Right ventricle myocardium inferior (tissue), 1 donor: ENCODE results near the gene HIRIP3. TPM values are rescaled to one million over a fixed set of nuclear protein-coding genes. Genes with fewer than 3 reads are reported as not detected.
"Not testable (repeated sequence)": the region's sequence is repeated elsewhere in the genome, so short reads cannot be mapped to it uniquely, and the experiment has no call there.

Experiments used
- ATAC-seq: fragments of 200-7000 bp; cut with Tn5 transposase; one replicate; pipeline ENCODE4 v1.9.1; 2020; ENCODE audit warnings: mild to moderate bottlenecking, moderate library complexity
- DNase-seq: peaks from one replicate; pipeline ENCODE4 v3.0.0; 2021; ENCODE audit errors: missing footprints
- intact Hi-C: fragments of 100-400 bp; cut with DNase I; formaldehyde crosslinking; loops from one replicate; pipeline ENCODE4 v1.11.0; 2022
- long read RNA-seq: library from polyadenylated mRNA; unstranded; transcript quantifications from one replicate; pipeline ENCODE4 v2.0.0, GENCODE V29; 2021
- total RNA-seq: library from RNA; stranded (reverse); fragmentation: NEBNext Ultra II Directional; extraction: Animal tissue kit (Norgen Biotek cat#: 25700); gene quantifications from one replicate; pipeline ENCODE4 v1.2.1, GENCODE V29; 2021
- donor health status: DM: no; HTN: yes; CAD: no; lungs with severe emphysema.

Gene HIRIP3, protein sequence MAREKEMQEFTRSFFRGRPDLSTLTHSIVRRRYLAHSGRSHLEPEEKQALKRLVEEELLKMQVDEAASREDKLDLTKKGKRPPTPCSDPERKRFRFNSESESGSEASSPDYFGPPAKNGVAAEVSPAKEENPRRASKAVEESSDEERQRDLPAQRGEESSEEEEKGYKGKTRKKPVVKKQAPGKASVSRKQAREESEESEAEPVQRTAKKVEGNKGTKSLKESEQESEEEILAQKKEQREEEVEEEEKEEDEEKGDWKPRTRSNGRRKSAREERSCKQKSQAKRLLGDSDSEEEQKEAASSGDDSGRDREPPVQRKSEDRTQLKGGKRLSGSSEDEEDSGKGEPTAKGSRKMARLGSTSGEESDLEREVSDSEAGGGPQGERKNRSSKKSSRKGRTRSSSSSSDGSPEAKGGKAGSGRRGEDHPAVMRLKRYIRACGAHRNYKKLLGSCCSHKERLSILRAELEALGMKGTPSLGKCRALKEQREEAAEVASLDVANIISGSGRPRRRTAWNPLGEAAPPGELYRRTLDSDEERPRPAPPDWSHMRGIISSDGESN
- total RNA-seq = 20.2 TPM
- long read RNA-seq, transcript HIRIP3-201 (7 exons, 3,388 nt) = major isoform, 22 of 28 reads
- long read RNA-seq, partial matches to known transcripts = 3 of 28 reads
- long read RNA-seq, other reads (novel, unspliced or antisense) = 1 of 28 reads

- intact Hi-C loops = loop anchor here (2.0 to 5.0 kb wide), 2 partner anchors 19 to 1053 kb away; no protein-coding TSS in a partner anchor
- peak; percentile 80 for ATAC-seq
- DNase-seq = peak; percentile 94
These were observed at the start of gene HIRIP3 for GRCh38 chr16:29995324-29995910. TSS of gene HIRIP3 (minus strand) at chr16:29995617. CDS start at chr16:29995605, 12 bp downstream.

GRCh38 chr16:30041841-30042240, 46.4 kb upstream of the HIRIP3 start:
- no peak for ATAC-seq
- intact Hi-C loops = no loop called here
- no peak for DNase-seq

DNA sequence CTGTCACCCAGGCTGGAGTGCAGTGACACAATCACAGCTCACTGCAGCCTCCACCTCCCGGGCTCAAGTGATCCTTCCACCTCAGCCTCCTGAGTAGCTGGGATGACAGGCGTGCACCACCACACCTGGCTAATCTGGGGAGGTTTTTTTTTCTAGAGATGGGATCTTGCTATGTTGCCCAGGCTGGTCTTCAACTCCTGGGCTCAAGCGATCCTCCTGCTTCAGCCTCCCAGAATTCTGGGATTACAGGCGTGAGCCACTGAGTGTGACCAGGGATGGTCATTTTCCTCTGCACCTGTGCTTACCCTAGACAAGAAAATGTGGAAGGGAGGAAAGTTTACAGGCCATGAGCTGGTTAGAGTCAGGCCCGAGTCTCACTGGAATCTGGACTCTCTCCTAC, 45.3 kb upstream of the HIRIP3 start:
- intact Hi-C loops, ATAC-seq: not testable (repeated sequence)

GRCh38 chr16:30040221-30040620, 44.8 kb upstream of the HIRIP3 start:
- intact Hi-C loops = no loop called here
- DNase-seq (no peak), ATAC-seq (no peak)

More for the DNA sequence above, 45.3 kb upstream of the HIRIP3 start:
- not testable (repeated sequence) for DNase-seq

GRCh38 chr16:30033270-30033669, 37.9 kb upstream of the HIRIP3 start:
- no peak for DNase-seq
- ATAC-seq = no peak
- intact Hi-C loops = no loop called here

- ATAC-seq (no peak), DNase-seq (no peak)
- intact Hi-C loops = no loop called here
These were observed 36.8 kb upstream of the HIRIP3 start for GRCh38 chr16:30032083-30032819.

- intact Hi-C loops = no loop called here
- ATAC-seq (no peak), DNase-seq (no peak)
These were observed 36.1 kb upstream of the HIRIP3 start for GRCh38 chr16:30031477-30031918.

- no peak for DNase-seq
- intact Hi-C loops = no loop called here
- ATAC-seq = no peak
These were observed 35.5 kb upstream of the HIRIP3 start, which contains the start of gene TLCD3B for GRCh38 chr16:30030841-30031413. TSS of gene TLCD3B (minus strand) at chr16:30031271. CDS start at chr16:30030527, 744 bp downstream.

- DNase-seq (no peak), ATAC-seq (no peak)
- intact Hi-C loops = no loop called here
These were observed 34.7 kb upstream of the HIRIP3 start for GRCh38 chr16:30030011-30030685.

- DNase-seq (no peak), ATAC-seq (peak; percentile 31)
- intact Hi-C loops = no loop called here
These were observed 33.1 kb upstream of the HIRIP3 start for GRCh38 chr16:30028438-30029076.

- ATAC-seq = no peak
- no peak for DNase-seq
- intact Hi-C loops = no loop called here
These were observed 32.4 kb upstream of the HIRIP3 start for GRCh38 chr16:30027588-30028437.

DNA sequence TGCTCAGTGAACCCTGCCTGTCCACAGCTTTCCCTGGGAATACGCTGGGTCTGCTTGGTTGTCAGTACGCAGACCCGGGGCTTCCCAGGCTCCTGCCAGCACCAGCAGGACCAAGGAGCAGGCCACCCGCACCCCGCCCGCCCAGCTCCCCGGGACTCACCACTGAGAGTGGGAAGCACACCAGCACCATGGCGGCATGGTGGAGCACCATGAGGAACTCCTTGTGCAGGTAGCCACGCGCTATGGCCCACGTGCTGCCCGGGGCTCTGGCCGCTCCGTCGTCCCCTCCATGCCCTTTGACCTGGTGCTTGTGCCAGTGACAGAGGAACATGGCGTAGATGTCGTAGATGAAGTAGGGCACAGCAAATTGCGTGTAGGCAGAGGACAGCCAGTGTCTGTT, 31.0 kb upstream of the HIRIP3 start:
- ATAC-seq (no peak), DNase-seq (no peak)
- intact Hi-C loops = no loop called here

- intact Hi-C loops = no loop called here
- ATAC-seq (no peak), DNase-seq (no peak)
These were observed 30.2 kb upstream of the HIRIP3 start for GRCh38 chr16:30025574-30025973.

DNA sequence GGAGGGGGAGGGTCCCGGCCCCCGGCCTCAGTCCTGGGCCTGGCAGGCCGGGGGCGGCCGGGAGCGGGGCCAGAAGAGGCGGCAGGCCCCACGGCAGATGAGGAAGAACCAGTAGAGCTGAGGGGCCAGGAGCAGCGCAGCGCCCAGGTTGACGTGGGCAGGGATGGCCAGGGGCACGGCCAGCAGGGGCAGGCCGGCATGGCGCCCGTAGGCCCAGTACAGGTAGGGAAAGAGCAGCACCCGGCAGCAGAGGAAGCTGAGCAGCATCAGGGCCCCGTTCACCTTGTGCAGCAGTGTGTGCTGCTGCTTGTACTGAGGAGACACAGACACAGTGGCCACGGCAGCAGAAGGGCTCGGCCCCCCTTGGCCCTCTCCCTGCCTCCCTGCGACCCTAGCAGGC, 29.7 kb upstream of the HIRIP3 start:
- DNase-seq (no peak), ATAC-seq (no peak)
- intact Hi-C loops = no loop called here

- intact Hi-C loops = no loop called here
- no peak for DNase-seq
- ATAC-seq = no peak
These were observed 29.0 kb upstream of the HIRIP3 start for GRCh38 chr16:30024451-30024850.

GRCh38 chr16:30023586-30023985, 28.2 kb upstream of the HIRIP3 start:
- ATAC-seq = no peak
- intact Hi-C loops = no loop called here

GRCh38 chr16:30022887-30023286, 27.5 kb upstream of the HIRIP3 start, which contains the start of gene C16orf92:
TSS of gene C16orf92 (plus strand) at chr16:30023198. CDS start at chr16:30023341, 143 bp downstream.
- intact Hi-C loops = no loop called here
- DNase-seq = no peak
- no peak for ATAC-seq

More at GRCh38 chr16:30023586-30023985, 28.2 kb upstream of the HIRIP3 start:
- DNase-seq = no peak
